Measurements from ENCODE around the gene ARMH1. TPM values are rescaled to one million over a fixed set of nuclear protein-coding genes. Genes with fewer than 3 reads are reported as not detected.

The ARMH1 gene
- total RNA-seq, 1 donor from 2014 or later, result 1.1 TPM

GRCh38 chr1:44636688-44637598 is 37.6 kb upstream of the ARMH1 start:
- Histone ChIP-seq H3K4me3 (no peak overlapping the region), H3K4me1 (peaks cover 90% of the 10 kb centered on the region), H3K9me3 (replicated peaks) (no peaks in the 10 kb centered on the region), H3K36me3 (peaks cover 87% of the 10 kb centered on the region), H3K27me3 (ENCODE audit: low read depth) (no peaks in the 10 kb centered on the region), H3K27ac (replicated peaks) (peak overlapping the region; percentile 44)
- no peak for DNase-seq
- TF ChIP-seq, protein P1, sequence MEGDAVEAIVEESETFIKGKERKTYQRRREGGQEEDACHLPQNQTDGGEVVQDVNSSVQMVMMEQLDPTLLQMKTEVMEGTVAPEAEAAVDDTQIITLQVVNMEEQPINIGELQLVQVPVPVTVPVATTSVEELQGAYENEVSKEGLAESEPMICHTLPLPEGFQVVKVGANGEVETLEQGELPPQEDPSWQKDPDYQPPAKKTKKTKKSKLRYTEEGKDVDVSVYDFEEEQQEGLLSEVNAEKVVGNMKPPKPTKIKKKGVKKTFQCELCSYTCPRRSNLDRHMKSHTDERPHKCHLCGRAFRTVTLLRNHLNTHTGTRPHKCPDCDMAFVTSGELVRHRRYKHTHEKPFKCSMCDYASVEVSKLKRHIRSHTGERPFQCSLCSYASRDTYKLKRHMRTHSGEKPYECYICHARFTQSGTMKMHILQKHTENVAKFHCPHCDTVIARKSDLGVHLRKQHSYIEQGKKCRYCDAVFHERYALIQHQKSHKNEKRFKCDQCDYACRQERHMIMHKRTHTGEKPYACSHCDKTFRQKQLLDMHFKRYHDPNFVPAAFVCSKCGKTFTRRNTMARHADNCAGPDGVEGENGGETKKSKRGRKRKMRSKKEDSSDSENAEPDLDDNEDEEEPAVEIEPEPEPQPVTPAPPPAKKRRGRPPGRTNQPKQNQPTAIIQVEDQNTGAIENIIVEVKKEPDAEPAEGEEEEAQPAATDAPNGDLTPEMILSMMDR (IDR thresholded peaks at IDR 0.05; ENCODE audit: borderline replicate concordance), result no peak
- intact Hi-C loops (cut with micrococcal nuclease), result no loop called here

DNA sequence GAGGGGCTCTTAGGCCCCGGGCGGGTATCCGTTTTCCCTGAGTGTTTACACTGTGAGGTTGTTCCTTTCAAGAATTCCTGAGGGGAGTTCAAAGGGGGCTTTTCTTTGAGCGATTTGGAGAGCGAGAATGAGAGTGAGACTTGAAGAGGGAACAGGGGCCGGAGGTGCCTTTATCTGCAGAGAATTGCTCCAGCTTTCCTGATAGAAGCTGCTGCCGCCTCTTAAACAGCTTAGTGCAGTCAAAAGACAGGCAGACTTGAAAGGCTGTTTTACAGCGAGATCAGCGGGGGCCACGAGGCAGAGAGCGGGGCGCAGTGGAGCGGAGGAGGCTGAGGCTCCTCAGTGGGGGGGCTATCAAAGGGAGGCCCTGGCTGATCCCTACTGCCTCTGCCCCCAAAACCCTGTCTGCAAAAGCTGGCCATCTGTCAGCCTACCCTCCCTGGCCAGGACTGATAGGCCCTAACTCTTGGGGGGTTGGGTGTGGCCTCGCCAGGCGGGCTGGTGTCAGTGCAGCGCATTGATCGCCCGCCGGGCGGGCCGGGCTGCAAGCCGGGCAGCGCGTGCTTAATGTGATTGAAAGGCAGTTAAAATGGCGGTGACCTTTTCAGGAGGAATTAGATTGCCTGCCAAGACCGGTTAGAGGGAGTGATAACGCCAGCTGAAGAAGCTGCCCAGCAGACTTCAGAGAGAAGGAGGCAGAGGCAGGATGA is 36.7 kb upstream of the ARMH1 start:
- DNase-seq, result no peak
- Histone ChIP-seq H3K4me3 (no peak overlapping the region), H3K4me1 (peaks cover 90% of the 10 kb centered on the region), H3K36me3 (peaks cover 96% of the 10 kb centered on the region), H3K27me3 (ENCODE audit: low read depth) (no peaks in the 10 kb centered on the region), H3K9me3 (replicated peaks) (no peaks in the 10 kb centered on the region), H3K27ac (replicated peaks) (no peak overlapping the region)
- intact Hi-C loops (cut with micrococcal nuclease), result no loop called here
- TF ChIP-seq, protein P1 (IDR thresholded peaks at IDR 0.05; ENCODE audit: borderline replicate concordance), result no peak

DNA sequence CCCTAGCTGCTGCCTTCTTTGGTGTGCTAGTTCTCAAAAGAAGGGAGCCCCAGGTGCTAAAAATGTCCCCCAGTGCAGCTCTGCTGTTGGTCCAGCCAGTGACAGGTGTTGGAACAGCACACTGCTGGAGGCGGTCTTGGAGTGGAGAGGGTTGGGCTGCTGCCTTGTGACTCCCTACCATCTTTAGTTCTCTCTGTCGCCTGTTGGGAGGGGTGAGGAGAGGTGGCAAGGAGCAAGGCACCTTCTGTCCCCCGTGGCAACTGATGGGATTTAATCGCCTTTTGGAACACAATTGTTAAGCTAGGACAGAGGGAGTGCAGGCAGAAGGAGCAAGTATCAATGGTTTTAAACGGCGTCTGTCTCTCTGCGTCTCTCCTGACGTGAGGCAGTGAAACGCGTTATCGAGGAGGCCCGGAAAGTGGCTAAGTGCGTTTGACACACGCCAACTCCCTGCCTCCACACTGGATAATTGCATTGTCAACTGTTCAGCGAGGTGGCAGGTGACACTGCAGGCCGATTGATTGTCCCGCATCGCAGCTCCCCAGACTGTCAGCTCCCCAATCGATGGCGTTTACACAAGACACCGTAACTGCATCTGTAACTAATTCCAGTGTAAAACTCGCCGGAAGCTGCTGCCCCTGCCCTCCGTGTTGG is 34.2 kb upstream of the ARMH1 start:
- Histone ChIP-seq H3K4me1 (peaks cover 89% of the 10 kb centered on the region), H3K27ac (replicated peaks) (peak overlapping the region; percentile 74), H3K36me3 (peaks cover 98% of the 10 kb centered on the region), H3K9me3 (replicated peaks) (no peaks in the 10 kb centered on the region), H3K27me3 (ENCODE audit: low read depth) (no peaks in the 10 kb centered on the region), H3K4me3 (no peak overlapping the region)
- intact Hi-C loops (cut with micrococcal nuclease), result no loop called here
- DNase-seq, result peak; percentile 30
- TF ChIP-seq, protein P1 (IDR thresholded peaks at IDR 0.05; ENCODE audit: borderline replicate concordance), result no peak

DNA sequence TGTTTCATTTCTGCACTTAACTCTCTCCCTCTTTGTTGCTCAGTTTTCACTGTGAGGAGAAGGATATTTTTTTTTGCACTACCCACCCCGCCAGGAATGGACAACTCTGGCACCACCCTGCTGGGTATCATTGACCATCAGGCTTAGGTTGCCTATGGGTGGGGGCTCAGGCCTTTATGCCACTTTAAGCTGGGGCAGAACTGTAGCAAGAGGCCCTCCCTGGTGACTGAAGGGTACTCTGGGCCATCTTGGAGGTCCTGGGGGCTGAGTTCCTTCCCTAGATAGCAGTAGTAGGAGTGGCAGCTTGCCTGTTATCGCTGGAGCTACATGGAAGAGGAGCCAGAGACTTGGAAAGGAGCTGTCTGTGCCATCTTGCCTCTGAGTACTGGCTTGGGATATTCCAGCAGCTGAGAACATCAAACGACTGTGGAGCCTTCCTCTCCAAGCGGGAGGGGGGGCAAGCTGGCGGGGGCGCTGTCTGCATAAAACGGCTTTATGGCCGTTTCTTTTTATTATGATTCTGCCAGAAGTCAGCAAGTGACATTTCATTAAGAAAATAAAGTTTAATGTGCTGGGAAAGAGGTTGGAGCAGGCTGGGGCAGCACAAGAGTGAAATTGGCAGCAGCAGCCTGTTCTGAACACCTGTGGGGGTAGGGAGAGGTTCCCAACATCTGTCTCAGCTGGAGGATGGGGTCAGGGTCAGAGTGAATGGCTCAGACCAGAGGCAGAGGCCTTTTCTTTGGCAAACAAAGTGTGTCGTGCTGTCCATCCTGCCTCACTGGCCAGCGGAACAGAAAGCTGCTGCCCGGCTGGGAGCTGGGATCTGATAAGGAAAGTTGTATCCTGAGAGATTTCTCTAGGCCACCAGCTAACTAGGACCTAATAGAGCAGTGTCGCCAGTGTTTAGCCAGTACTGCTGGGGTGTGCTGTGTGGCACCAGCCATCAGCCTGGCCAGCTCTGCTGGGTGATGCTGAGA is 33.1 kb upstream of the ARMH1 start:
- H3K27ac ChIP-seq (replicated peaks), result peak overlapping the region; percentile 5
- H3K27me3 ChIP-seq (ENCODE audit: low read depth), result no peaks in the 10 kb centered on the region
- no peak overlapping the region for H3K4me3 ChIP-seq
- TF ChIP-seq, protein P1 (IDR thresholded peaks at IDR 0.05; ENCODE audit: borderline replicate concordance), result no peak
- intact Hi-C loops (cut with micrococcal nuclease), result no loop called here
- no peak for DNase-seq
- no peaks in the 10 kb centered on the region for H3K9me3 ChIP-seq (replicated peaks)
- peaks cover 86% of the 10 kb centered on the region for H3K4me1 ChIP-seq
- H3K36me3 ChIP-seq, result peaks cover 98% of the 10 kb centered on the region
